Stomach (tissue), 4 donors: ENCODE data around the gene NRG3.

Experiments used
- POLR2A ChIP-seq, 4 donors: fragments of 450-650 bp; IDR thresholded peaks; one replicate each; pipeline ENCODE4 v1.6.1; 2016; ENCODE audit warnings: antibody characterized with exemption in 4 of 4, control low read depth in 2 of 4, mild to moderate bottlenecking in 1 of 4, moderate library complexity in 1 of 4
- POLR2AphosphoS5 ChIP-seq, 3 donors: sonication (generic); formaldehyde crosslinking; IDR thresholded peaks; one replicate each; pipeline ENCODE4 v1.6.1; 2016; ENCODE audit warnings: antibody characterized with exemption in 3 of 3
- TF ChIP-seq, protein P1 (sequence below), 7 experiments: fragments of 450-650 bp in 4 of 7; fragments of 200-600 bp in 3 of 7; sonication (generic) in 3 of 7; IDR thresholded peaks; one replicate each; pipeline ENCODE4 v1.5.1; 2016 to 2019; ENCODE audit warnings: antibody characterized with exemption in 7 of 7, control low read depth in 2 of 7, mild to moderate bottlenecking in 1 of 7

DNA sequence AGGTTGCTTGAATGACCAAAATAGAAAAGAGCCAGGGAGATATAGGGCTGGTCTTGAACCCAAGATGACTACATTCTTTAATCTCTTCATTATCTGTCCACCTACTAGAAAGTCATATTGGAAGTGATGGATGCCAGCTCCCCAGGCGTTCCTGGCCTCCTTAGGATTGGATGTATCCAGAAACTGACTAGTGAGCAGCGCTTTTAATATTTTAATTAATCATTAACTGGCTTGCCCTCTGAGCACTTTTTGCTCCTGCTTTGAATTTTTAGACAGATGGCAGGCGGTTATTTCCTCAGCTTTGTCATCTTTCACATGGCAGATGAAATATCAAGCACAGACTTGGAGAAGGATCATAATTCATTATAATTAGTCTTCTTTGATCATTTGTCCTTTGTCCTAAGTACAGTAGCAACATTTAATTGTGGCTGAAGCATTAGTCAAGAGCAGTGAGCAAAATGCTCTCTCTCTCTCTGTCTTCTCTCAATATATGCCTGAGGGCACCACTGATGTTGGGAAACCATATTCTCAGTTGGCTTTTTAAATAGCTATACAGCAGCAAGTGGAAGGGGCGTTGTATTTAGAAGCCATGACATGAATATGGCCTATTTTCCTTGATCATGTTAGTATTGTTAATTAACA, 588.0 kb downstream of the NRG3 start:
- no peak for TF ChIP-seq POLR2A (IDR thresholded peaks at IDR 0.05)
- TF ChIP-seq, protein P1, sequence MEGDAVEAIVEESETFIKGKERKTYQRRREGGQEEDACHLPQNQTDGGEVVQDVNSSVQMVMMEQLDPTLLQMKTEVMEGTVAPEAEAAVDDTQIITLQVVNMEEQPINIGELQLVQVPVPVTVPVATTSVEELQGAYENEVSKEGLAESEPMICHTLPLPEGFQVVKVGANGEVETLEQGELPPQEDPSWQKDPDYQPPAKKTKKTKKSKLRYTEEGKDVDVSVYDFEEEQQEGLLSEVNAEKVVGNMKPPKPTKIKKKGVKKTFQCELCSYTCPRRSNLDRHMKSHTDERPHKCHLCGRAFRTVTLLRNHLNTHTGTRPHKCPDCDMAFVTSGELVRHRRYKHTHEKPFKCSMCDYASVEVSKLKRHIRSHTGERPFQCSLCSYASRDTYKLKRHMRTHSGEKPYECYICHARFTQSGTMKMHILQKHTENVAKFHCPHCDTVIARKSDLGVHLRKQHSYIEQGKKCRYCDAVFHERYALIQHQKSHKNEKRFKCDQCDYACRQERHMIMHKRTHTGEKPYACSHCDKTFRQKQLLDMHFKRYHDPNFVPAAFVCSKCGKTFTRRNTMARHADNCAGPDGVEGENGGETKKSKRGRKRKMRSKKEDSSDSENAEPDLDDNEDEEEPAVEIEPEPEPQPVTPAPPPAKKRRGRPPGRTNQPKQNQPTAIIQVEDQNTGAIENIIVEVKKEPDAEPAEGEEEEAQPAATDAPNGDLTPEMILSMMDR (IDR thresholded peaks at IDR 0.05): no peak
- no peak for TF ChIP-seq POLR2AphosphoS5 (IDR thresholded peaks at IDR 0.05)
